A673 (cell line): ENCODE data around the gene SLC35D2.

Source experiments
- EZH2 ChIP-seq: fragments of 200-600 bp; sonication (generic); IDR thresholded peaks from 2 replicates; pipeline ENCODE4 v1.6.1; 2017; ENCODE audit warnings: borderline replicate concordance, low read depth, mild to moderate bottlenecking, mixed read lengths, antibody characterized with exemption, low read length; ENCODE audit not compliant: poor library complexity, severe bottlenecking
- TF ChIP-seq, protein P1 (sequence below): fragments of 300-800, 200-600 bp; sonication (generic); conservative IDR thresholded peaks from 2 replicates; pipeline ENCODE4 v1.5.1; 2017; ENCODE audit warnings: low read depth, mild to moderate bottlenecking, antibody characterized with exemption, low read length, moderate library complexity, mixed read lengths

DNA sequence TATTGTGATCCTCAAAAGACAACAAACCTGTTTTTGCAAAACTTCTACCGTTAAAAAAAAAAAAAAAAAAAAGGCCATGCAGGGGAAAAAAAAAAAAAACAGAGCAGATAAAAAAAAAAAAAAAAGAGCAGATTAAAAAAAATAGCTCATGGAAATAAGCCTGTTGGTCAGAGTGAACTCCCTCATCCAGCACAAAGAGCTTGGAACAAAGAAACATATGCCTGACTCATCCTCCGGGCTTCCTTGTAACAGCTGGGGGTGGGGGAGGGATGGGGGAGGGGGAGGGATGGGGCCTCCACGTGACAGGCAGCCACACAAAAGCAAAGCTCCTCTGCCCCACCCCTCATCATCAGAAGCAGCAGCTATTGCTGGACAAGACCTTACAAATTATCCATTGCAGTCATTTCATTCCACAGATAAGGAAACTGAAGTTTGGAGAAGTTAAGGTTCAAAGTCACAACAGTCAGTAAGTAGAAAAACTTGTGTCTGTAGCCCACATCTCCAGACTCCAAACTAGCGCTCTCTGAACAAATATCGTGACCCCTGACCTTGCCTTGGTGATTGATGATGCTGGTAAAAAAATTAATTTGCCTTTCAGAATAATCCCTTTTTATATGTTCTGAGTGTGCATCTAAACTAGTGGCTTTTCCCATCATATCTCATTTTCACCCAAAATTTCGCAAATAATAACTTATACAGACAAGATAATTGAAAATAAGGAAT, 38.9 kb downstream of the SLC35D2 start:
- TF ChIP-seq, protein P1, sequence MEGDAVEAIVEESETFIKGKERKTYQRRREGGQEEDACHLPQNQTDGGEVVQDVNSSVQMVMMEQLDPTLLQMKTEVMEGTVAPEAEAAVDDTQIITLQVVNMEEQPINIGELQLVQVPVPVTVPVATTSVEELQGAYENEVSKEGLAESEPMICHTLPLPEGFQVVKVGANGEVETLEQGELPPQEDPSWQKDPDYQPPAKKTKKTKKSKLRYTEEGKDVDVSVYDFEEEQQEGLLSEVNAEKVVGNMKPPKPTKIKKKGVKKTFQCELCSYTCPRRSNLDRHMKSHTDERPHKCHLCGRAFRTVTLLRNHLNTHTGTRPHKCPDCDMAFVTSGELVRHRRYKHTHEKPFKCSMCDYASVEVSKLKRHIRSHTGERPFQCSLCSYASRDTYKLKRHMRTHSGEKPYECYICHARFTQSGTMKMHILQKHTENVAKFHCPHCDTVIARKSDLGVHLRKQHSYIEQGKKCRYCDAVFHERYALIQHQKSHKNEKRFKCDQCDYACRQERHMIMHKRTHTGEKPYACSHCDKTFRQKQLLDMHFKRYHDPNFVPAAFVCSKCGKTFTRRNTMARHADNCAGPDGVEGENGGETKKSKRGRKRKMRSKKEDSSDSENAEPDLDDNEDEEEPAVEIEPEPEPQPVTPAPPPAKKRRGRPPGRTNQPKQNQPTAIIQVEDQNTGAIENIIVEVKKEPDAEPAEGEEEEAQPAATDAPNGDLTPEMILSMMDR = no peak
- no peak for TF ChIP-seq EZH2
